ENCODE results near the gene DNAH17. TPM values are rescaled to one million over a fixed set of nuclear protein-coding genes. Genes with fewer than 3 reads are reported as not detected.

Gene DNAH17
- total RNA-seq, 1 experiment from 2014 or later = 0.16 TPM

GRCh38 chr17:78454346-78454745, 122.8 kb downstream of the DNAH17 start:
- DNase-seq (ENCODE audit: low spot score) = no peak

- DNase-seq (ENCODE audit: low spot score) = no peak
Measured at GRCh38 chr17:78451753-78452152, 125.4 kb downstream of the DNAH17 start.

GRCh38 chr17:78450696-78451345, 126.4 kb downstream of the DNAH17 start:
- DNase-seq (ENCODE audit: low spot score) = no peak

- no peak for DNase-seq (ENCODE audit: low spot score)
Measured at GRCh38 chr17:78449983-78450595, 127.1 kb downstream of the DNAH17 start.

GRCh38 chr17:78448356-78448993, 128.7 kb downstream of the DNAH17 start:
- DNase-seq (ENCODE audit: low spot score) = no peak

GRCh38 chr17:78446833-78447232, 130.4 kb downstream of the DNAH17 start:
- no peak for DNase-seq (ENCODE audit: low spot score)

- no peak for DNase-seq (ENCODE audit: low spot score)
Measured at GRCh38 chr17:78444392-78444791, 132.8 kb downstream of the DNAH17 start.

GRCh38 chr17:78442648-78443218, 134.5 kb downstream of the DNAH17 start:
- DNase-seq (ENCODE audit: low spot score) = no peak

- DNase-seq (ENCODE audit: low spot score) = no peak
Measured at GRCh38 chr17:78441271-78441971, 135.8 kb downstream of the DNAH17 start.

- no peak for DNase-seq (ENCODE audit: low spot score)
Measured at GRCh38 chr17:78438694-78439325, 138.4 kb downstream of the DNAH17 start.

- no peak for DNase-seq (ENCODE audit: low spot score)
Measured at GRCh38 chr17:78438271-78438691, 138.9 kb downstream of the DNAH17 start.

GRCh38 chr17:78437508-78438169, 139.6 kb downstream of the DNAH17 start:
- no peak for DNase-seq (ENCODE audit: low spot score)

GRCh38 chr17:78435330-78436005, 141.7 kb downstream of the DNAH17 start:
- no peak for DNase-seq (ENCODE audit: low spot score)

GRCh38 chr17:78434455-78435329, 142.5 kb downstream of the DNAH17 start:
- DNase-seq (ENCODE audit: low spot score) = no peak

- DNase-seq (ENCODE audit: low spot score) = no peak
Measured at GRCh38 chr17:78433780-78434335, 143.3 kb downstream of the DNAH17 start.

- DNase-seq (ENCODE audit: low spot score) = no peak
Measured at GRCh38 chr17:78433013-78433727, 144.0 kb downstream of the DNAH17 start.

GRCh38 chr17:78432226-78433012, 144.8 kb downstream of the DNAH17 start:
- DNase-seq (ENCODE audit: low spot score) = no peak

- DNase-seq (ENCODE audit: low spot score) = no peak
Measured at GRCh38 chr17:78431692-78431958, 145.6 kb downstream of the DNAH17 start.

Measured in A172 (cell line).